SK-N-DZ (cell line): ENCODE measurements around the gene ABHD4.
"Not testable (repeated sequence)": the region's sequence is repeated elsewhere in the genome, so short reads cannot be mapped to it uniquely, and the experiment has no call there.

Source experiments
- DNase-seq: peaks from one replicate; pipeline ENCODE4 v3.0.0-alpha.2; 2015; ENCODE audit warnings: low spot score

Gene ABHD4

GRCh38 chr14:22561661-22562579 lies 36.2 kb upstream of the ABHD4 start:
- DNase-seq = no peak

- no peak for DNase-seq
Observed at GRCh38 chr14:22563987-22564386, 34.1 kb upstream of the ABHD4 start.

- no peak for DNase-seq
Observed at GRCh38 chr14:22564463-22564862, 33.6 kb upstream of the ABHD4 start.

GRCh38 chr14:22565391-22565945 lies 32.6 kb upstream of the ABHD4 start:
- DNase-seq = no peak

GRCh38 chr14:22566266-22566665 lies 31.8 kb upstream of the ABHD4 start:
- not testable (repeated sequence) for DNase-seq

- DNase-seq = no peak
Observed at GRCh38 chr14:22566845-22567244, 31.3 kb upstream of the ABHD4 start.

- DNase-seq = no peak
Observed at GRCh38 chr14:22567437-22567836, 30.7 kb upstream of the ABHD4 start.

- DNase-seq = no peak
Observed at GRCh38 chr14:22569106-22569736, 28.9 kb upstream of the ABHD4 start.

GRCh38 chr14:22569737-22570131 lies 28.4 kb upstream of the ABHD4 start:
- DNase-seq = no peak

GRCh38 chr14:22570132-22570949 lies 27.8 kb upstream of the ABHD4 start:
- peak; percentile 78 for DNase-seq

GRCh38 chr14:22572562-22573058 lies 25.5 kb upstream of the ABHD4 start:
- no peak for DNase-seq

- no peak for DNase-seq
Observed at GRCh38 chr14:22573804-22574203, 24.3 kb upstream of the ABHD4 start.

GRCh38 chr14:22577334-22577908 lies 20.7 kb upstream of the ABHD4 start:
- DNase-seq = no peak

GRCh38 chr14:22579236-22579635 lies 18.9 kb upstream of the ABHD4 start:
- no peak for DNase-seq

GRCh38 chr14:22579881-22580280 lies 18.2 kb upstream of the ABHD4 start:
- DNase-seq = no peak

GRCh38 chr14:22580625-22581024 lies 17.5 kb upstream of the ABHD4 start:
- DNase-seq = no peak

GRCh38 chr14:22583994-22584393 lies 14.1 kb upstream of the ABHD4 start:
- DNase-seq = no peak

- DNase-seq = no peak
Observed at GRCh38 chr14:22587247-22587646, 10.9 kb upstream of the ABHD4 start.

- not testable (repeated sequence) for DNase-seq
Observed at GRCh38 chr14:22587677-22588422, 10.2 kb upstream of the ABHD4 start.

GRCh38 chr14:22588526-22589095 lies 9.5 kb upstream of the ABHD4 start:
- DNase-seq = no peak
